ENCODE results near the gene GID4. TPM values are rescaled to one million over a fixed set of nuclear protein-coding genes. Genes with fewer than 3 reads are reported as not detected.

Gene GID4
- total and polyA plus RNA-seq, 9 of the 15 experiments (the other 6 are each of a cell fraction or from before 2014, with no cell fraction given) = 1.2 to 6.4 (median 3.7) TPM

- FAIRE-seq (no peak), ATAC-seq (no peak), DNase-seq (ENCODE audit: extremely low read depth in 1 of 4, low spot score in 3 of 4) (no peak)
- Histone ChIP-seq H3K27ac (ENCODE audit: extremely low read depth, low read depth, low read length) (no peak overlapping the region), H3K4me3 (no peak overlapping the region), H3K27me3 (ENCODE audit: control insufficient read depth in 2 of 2, insufficient read depth in 2 of 2, low read length in 2 of 2) (no peaks in the 10 kb centered on the region), H3K36me3 (ENCODE audit: control insufficient read depth, insufficient read depth, low read length) (peaks cover 5% of the 10 kb centered on the region; the same call in 2 of the 3 replicates), H3K4me1 (replicated peaks in 1 of 2; ENCODE audit: control insufficient read depth in 2 of 2, insufficient read depth in 2 of 2, low read length in 2 of 2) (peaks cover 8 to 14% of the 10 kb centered on the region in 2 experiments; a peak in 3 of 5 replicates), H3K9me1 (ENCODE audit: control insufficient read depth, insufficient read depth, low read length) (no peaks in the 10 kb centered on the region), H3K4me2 (ENCODE audit: insufficient read depth, low read length) (no peak overlapping the region), H4K20me1 (replicated peaks; ENCODE audit: control insufficient read depth, insufficient read depth, low read length) (no peaks in the 10 kb centered on the region; the same call in 1 of the 2 replicates), H2AFZ (ENCODE audit: low read depth, low read length) (no peak overlapping the region), H3K9me3 (replicated peaks; ENCODE audit: control insufficient read depth, insufficient read depth, low read depth, low read length) (no peaks in the 10 kb centered on the region), H3K9ac (ENCODE audit: insufficient read depth in 1 of 2, low read depth in 2 of 2, low read length in 2 of 2) (no peak overlapping the region), H3K79me2 (ENCODE audit: control insufficient read depth, insufficient read depth, low read length) (peaks cover 23% of the 10 kb centered on the region)
- ChIA-PET CTCF (ENCODE audit: low intra/inter-chr PET ratio) (interaction anchor here (2.0 kb wide), 1 partner anchor 142 kb away, joined by 5 read pairs; no protein-coding TSS in a partner anchor), POLR2A (interaction anchor here (0.6 to 1.1 kb wide), 2 partner anchors 48 to 273 kb away, joined by 3 to 4 read pairs; no protein-coding TSS in a partner anchor)
- intact Hi-C loops (cut with micrococcal nuclease) (loop anchor here (5.0 kb wide), 1 partner anchor 45 kb away; no protein-coding TSS in a partner anchor), in situ Hi-C loops (cut with MboI) (no loop called here)
- WGBS (ENCODE audit: insufficient coverage, low coverage, missing lambda C conversion rate) = 38% methylated on average over 1 of the region's 2 CpGs
- no TSS peak for BruUV-seq (replicated peaks)
- TF ChIP-seq FUS (optimal IDR thresholded peaks at IDR 0.05; ENCODE audit: low read depth, low read length) = no peak
- TF ChIP-seq MAFK (IDR thresholded peaks at IDR 0.05; ENCODE audit: low read length) = no peak
- TF ChIP-seq HBP1 (CRISPR knock-in tag; IDR thresholded peaks at IDR 0.05) = no peak
- TF ChIP-seq TAF15 (IDR thresholded peaks at IDR 0.05; ENCODE audit: low read depth, low read length) = no peak
- no peak for TF ChIP-seq ARID1B (IDR thresholded peaks at IDR 0.05)
- TF ChIP-seq PCBP2 (IDR thresholded peaks at IDR 0.05; ENCODE audit: low read depth, low read length, poor library complexity, severe bottlenecking) = no peak
- TF ChIP-seq AFF4 (CRISPR knock-in tag; IDR thresholded peaks at IDR 0.05) = no peak
- no peak for TF ChIP-seq ZNF589 (CRISPR knock-in tag; IDR thresholded peaks at IDR 0.05; ENCODE audit: low read depth)
- TF ChIP-seq ZFP1 (CRISPR knock-in tag; IDR thresholded peaks at IDR 0.05) = no peak
- TF ChIP-seq NR2C1 (IDR thresholded peaks at IDR 0.05) = no peak
- no peak for TF ChIP-seq NR2C1 (tag; IDR thresholded peaks at IDR 0.05)
- no peak for TF ChIP-seq HLTF (IDR thresholded peaks at IDR 0.05)
- no peak for TF ChIP-seq ZFPM2 (CRISPR knock-in tag; IDR thresholded peaks at IDR 0.05)
- TF ChIP-seq DNMT1 (IDR thresholded peaks at IDR 0.05) = no peak
- TF ChIP-seq, protein P1, sequence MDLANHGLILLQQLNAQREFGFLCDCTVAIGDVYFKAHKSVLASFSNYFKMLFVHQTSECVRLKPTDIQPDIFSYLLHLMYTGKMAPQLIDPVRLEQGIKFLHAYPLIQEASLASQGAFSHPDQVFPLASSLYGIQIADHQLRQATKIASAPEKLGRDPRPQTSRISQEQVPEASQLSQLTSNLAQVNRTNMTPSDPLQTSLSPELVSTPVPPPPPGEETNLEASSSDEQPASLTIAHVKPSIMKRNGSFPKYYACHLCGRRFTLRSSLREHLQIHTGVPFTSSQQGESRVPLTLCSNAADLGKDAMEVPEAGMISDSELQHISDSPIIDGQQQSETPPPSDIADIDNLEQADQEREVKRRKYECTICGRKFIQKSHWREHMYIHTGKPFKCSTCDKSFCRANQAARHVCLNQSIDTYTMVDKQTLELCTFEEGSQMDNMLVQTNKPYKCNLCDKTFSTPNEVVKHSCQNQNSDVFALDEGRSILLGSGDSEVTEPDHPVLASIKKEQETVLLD (IDR thresholded peaks at IDR 0.05) = no peak
- no peak for TF ChIP-seq DDX20 (tag; IDR thresholded peaks at IDR 0.05; ENCODE audit: low read depth)
- no peak for TF ChIP-seq ZFP30 (CRISPR knock-in tag; IDR thresholded peaks at IDR 0.05; ENCODE audit: borderline replicate concordance)
Observed at GRCh38 chr17:18031955-18032354, 7.3 kb upstream of the GID4 start.
